ENCODE data around the gene MOB3A. TPM values are rescaled to one million over a fixed set of nuclear protein-coding genes. Genes with fewer than 3 reads are reported as not detected.

MOB3A gene
- total and polyA plus RNA-seq, 9 of the 15 experiments (the other 6 are each of a cell fraction or from before 2014, with no cell fraction given), result 1.1 to 24.1 (median 6.0) TPM

GRCh38 chr19:2059422-2060201 lies 36.5 kb downstream of the MOB3A start (continued):
- TF ChIP-seq TRIM28 (IDR thresholded peaks at IDR 0.05) (peak; percentile 46; the same call in 1 of the 2 replicates), KLF13 (tag; IDR thresholded peaks at IDR 0.05; ENCODE audit: borderline replicate concordance, low read depth) (peak; percentile 62), TGIF2 (CRISPR knock-in tag; IDR thresholded peaks at IDR 0.05) (no peak), ZKSCAN8 (CRISPR knock-in tag; IDR thresholded peaks at IDR 0.05) (peak; percentile 15; the same call in 1 of the 2 replicates), ZNF589 (CRISPR knock-in tag; IDR thresholded peaks at IDR 0.05; ENCODE audit: low read depth) (peak; percentile 98), MEF2D (tag; conservative IDR thresholded peaks at IDR 0.05; ENCODE audit: low read depth) (peak; percentile 84), CEBPZ (IDR thresholded peaks at IDR 0.05; ENCODE audit: borderline replicate concordance, low read depth, low read length) (no peak), ZC3H8 (IDR thresholded peaks at IDR 0.05) (no peak), MTA3 (IDR thresholded peaks at IDR 0.05; ENCODE audit: borderline replicate concordance) (peak; percentile 94; the same call in 1 of the 2 replicates), SLC30A9 (CRISPR knock-in tag; IDR thresholded peaks at IDR 0.05) (no peak), ZNF609 (CRISPR knock-in tag; IDR thresholded peaks at IDR 0.05; ENCODE audit: borderline replicate concordance) (no peak)
- TF ChIP-seq, protein P1, sequence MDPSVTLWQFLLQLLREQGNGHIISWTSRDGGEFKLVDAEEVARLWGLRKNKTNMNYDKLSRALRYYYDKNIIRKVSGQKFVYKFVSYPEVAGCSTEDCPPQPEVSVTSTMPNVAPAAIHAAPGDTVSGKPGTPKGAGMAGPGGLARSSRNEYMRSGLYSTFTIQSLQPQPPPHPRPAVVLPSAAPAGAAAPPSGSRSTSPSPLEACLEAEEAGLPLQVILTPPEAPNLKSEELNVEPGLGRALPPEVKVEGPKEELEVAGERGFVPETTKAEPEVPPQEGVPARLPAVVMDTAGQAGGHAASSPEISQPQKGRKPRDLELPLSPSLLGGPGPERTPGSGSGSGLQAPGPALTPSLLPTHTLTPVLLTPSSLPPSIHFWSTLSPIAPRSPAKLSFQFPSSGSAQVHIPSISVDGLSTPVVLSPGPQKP (CRISPR knock-in tag; IDR thresholded peaks at IDR 0.05), result no peak
- TF ChIP-seq, protein P2, sequence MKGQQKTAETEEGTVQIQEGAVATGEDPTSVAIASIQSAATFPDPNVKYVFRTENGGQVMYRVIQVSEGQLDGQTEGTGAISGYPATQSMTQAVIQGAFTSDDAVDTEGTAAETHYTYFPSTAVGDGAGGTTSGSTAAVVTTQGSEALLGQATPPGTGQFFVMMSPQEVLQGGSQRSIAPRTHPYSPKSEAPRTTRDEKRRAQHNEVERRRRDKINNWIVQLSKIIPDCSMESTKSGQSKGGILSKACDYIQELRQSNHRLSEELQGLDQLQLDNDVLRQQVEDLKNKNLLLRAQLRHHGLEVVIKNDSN (CRISPR knock-in tag; IDR thresholded peaks at IDR 0.05), result no peak; the same call in 1 of the 2 replicates

Measured in K562 (cell line).